Common myeloid progenitor, CD34-positive (primary cell): ENCODE measurements around the gene TMED6.

Source experiments
- CTCF ChIA-PET: fragments of 350-600 bp; sonication (Branson Sonifier 250); formaldehyde crosslinking; loops from one replicate; lab custom pipeline; 2021; ENCODE audit warnings: antibody characterized with exemption; lab: Charles Lee
- POLR2A ChIA-PET: fragments of 350-600 bp; sonication (Branson Sonifier 250); formaldehyde crosslinking; loops from one replicate; lab custom pipeline; 2021; ENCODE audit warnings: antibody characterized with exemption; lab: Charles Lee
- DNase-seq, 3 donors: peaks; one replicate each; pipeline versions ENCODE4 v3.0.0 to v3.0.0-alpha.2; 2013
- H3K27ac ChIP-seq, 2 experiments: 1 replicate in 1 of 2; 2 replicates in 1 of 2; pipeline ENCODE4 v1.7.0; 2013; ENCODE audit warnings: inconsistent platforms in 2 of 2, low read length in 2 of 2, mild to moderate bottlenecking in 2 of 2, low read depth in 1 of 2, moderate library complexity in 1 of 2; ENCODE audit not compliant: severe bottlenecking in 2 of 2, insufficient read depth in 1 of 2, poor library complexity in 1 of 2
- H3K27me3 ChIP-seq, 5 experiments: replicated peaks in 2 of 5; 1 replicate in 3 of 5; 2 replicates in 2 of 5; pipeline versions ENCODE4 v1.6.1 to v1.7.0; 2013; ENCODE audit warnings: low read length in 4 of 5, mild to moderate bottlenecking in 2 of 5, moderate library complexity in 2 of 5, inconsistent platforms in 1 of 5; ENCODE audit not compliant: insufficient read depth in 5 of 5, control insufficient read depth in 4 of 5
- H3K36me3 ChIP-seq, 4 experiments: 1 replicate in 2 of 4; 2 replicates in 2 of 4; pipeline versions ENCODE4 v1.6.1 to v1.7.0; 2013; ENCODE audit warnings: low read length in 3 of 4, control low read depth in 1 of 4, mild to moderate bottlenecking in 1 of 4; ENCODE audit not compliant: control insufficient read depth in 4 of 4, insufficient read depth in 4 of 4
- H3K4me1 ChIP-seq, 4 experiments: 1 replicate in 3 of 4; 2 replicates in 1 of 4; pipeline versions ENCODE4 v1.6.1 to v1.7.1; 2013; ENCODE audit warnings: low read length in 3 of 4, mild to moderate bottlenecking in 3 of 4, control low read depth in 1 of 4, inconsistent platforms in 1 of 4, moderate library complexity in 1 of 4; ENCODE audit not compliant: control insufficient read depth in 4 of 4, insufficient read depth in 4 of 4; ENCODE audit errors: control extremely low read depth in 1 of 4
- H3K4me3 ChIP-seq, 7 experiments: 1 replicate in 4 of 7; 2 replicates in 3 of 7; pipeline versions ENCODE4 v1.5.1 to v1.7.0; 2013; ENCODE audit warnings: mild to moderate bottlenecking in 7 of 7, low read length in 6 of 7, moderate library complexity in 6 of 7, inconsistent platforms in 2 of 7, low read depth in 2 of 7, control low read depth in 1 of 7; ENCODE audit not compliant: insufficient read depth in 4 of 7, control insufficient read depth in 1 of 7; ENCODE audit errors: extremely low read depth in 1 of 7
- H3K9me3 ChIP-seq, 5 experiments: 1 replicate in 4 of 5; 2 replicates in 1 of 5; pipeline versions ENCODE4 v1.6.1 to v1.7.1; 2013; ENCODE audit warnings: low read length in 4 of 5, mild to moderate bottlenecking in 2 of 5, inconsistent platforms in 1 of 5, low read depth in 1 of 5, moderate library complexity in 1 of 5; ENCODE audit not compliant: control insufficient read depth in 4 of 5, insufficient read depth in 2 of 5; ENCODE audit errors: control extremely low read depth in 1 of 5
- WGBS: methylation state at CpG from one replicate; pipeline ENCODE4 v1.1.5; 2013; ENCODE audit not compliant: insufficient coverage; 5-methylcytosine and 5-hydroxymethylcytosine counted together

Gene TMED6

GRCh38 chr16:69326172-69326873 is 25.3 kb downstream of the TMED6 start:
- Histone ChIP-seq H3K4me1 (peaks cover 0 to 48% (median 30%) of the 10 kb centered on the region in 4 experiments), H3K36me3 (peaks cover 13 to 68% (median 53%) of the 10 kb centered on the region in 4 experiments), H3K9me3 (no peaks in the 10 kb centered on the region), H3K27ac (no peak overlapping the region), H3K4me3 (no peak overlapping the region), H3K27me3 (no peaks in the 10 kb centered on the region)
- CTCF ChIA-PET, result interaction anchor here (0.8 to 7.8 kb wide), 4 partner anchors 9 to 175 kb away, joined by 3 to 28 read pairs (median 3); partner anchors contain the start of gene VPS4A
- POLR2A ChIA-PET, result no interaction called here
- DNase-seq, result no peak
- WGBS, result 91% methylated on average over 6 of the region's 7 CpGs

GRCh38 chr16:69325784-69326171 is 25.8 kb downstream of the TMED6 start:
- H3K4me3 ChIP-seq, result no peak overlapping the region
- peaks cover 15 to 73% (median 58%) of the 10 kb centered on the region in 4 experiments for H3K36me3 ChIP-seq
- POLR2A ChIA-PET, result no interaction called here
- WGBS, result 100% methylated on average over 4 of the region's 6 CpGs
- H3K9me3 ChIP-seq, result no peaks in the 10 kb centered on the region
- no peak overlapping the region for H3K27ac ChIP-seq
- DNase-seq, result no peak
- H3K4me1 ChIP-seq, result peaks cover 0 to 43% (median 26%) of the 10 kb centered on the region in 4 experiments
- no peaks in the 10 kb centered on the region for H3K27me3 ChIP-seq
- CTCF ChIA-PET, result interaction anchor here (1.0 to 7.8 kb wide), 3 partner anchors 12 to 175 kb away, joined by 3 to 28 read pairs (median 3); partner anchors contain the start of gene VPS4A

DNA sequence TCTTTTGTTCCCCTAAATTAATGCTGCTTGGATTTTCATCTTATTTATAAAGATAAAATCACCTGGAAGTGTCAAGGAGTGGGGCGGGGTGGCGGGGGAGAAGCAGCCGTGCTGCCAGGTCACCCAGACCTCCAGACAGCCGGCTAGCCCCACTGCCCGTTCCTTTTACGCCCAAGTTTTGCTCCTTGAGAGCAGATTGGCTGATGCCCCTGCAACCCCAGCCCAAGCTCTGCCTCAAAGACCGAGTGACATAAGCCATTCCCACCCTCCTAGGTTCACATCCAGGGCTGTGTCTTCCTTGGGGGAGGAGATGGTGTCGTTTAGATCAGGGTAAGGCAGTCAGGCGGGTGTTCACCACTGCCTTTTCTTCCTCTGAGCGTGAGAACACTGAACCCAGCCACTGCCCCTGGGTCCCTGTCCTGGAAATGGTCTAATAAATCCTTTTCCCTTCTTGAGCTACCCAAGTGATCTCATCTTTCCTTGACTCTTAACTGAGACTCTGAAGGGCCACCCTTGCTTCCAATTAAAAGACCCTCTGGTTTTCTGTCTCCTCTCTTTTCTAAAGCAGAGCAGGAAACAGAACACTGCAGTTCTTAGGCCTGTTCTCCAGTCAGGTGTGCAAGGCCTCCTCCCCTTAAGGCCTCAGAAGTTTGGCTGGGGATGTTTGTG is 26.9 kb downstream of the TMED6 start:
- no peaks in the 10 kb centered on the region for H3K27me3 ChIP-seq
- peaks cover 15 to 84% (median 69%) of the 10 kb centered on the region in 4 experiments for H3K36me3 ChIP-seq
- ChIA-PET CTCF (interaction anchor here (0.5 to 7.8 kb wide), 3 partner anchors 11 to 354 kb away, joined by 3 to 28 read pairs (median 3); partner anchors contain the start of gene VPS4A), POLR2A (no interaction called here)
- no peak overlapping the region for H3K4me3 ChIP-seq
- WGBS, result 95% methylated on average over 10 of the region's 10 CpGs
- H3K9me3 ChIP-seq, result no peaks in the 10 kb centered on the region
- peaks cover 0 to 39% (median 22%) of the 10 kb centered on the region in 4 experiments for H3K4me1 ChIP-seq
- no peak overlapping the region for H3K27ac ChIP-seq
- DNase-seq, result no peak

- Histone ChIP-seq H3K27me3 (no peaks in the 10 kb centered on the region), H3K27ac (no peak overlapping the region), H3K36me3 (peaks cover 16 to 90% (median 74%) of the 10 kb centered on the region in 4 experiments), H3K9me3 (no peaks in the 10 kb centered on the region), H3K4me3 (no peak overlapping the region), H3K4me1 (peaks cover 0 to 33% (median 16%) of the 10 kb centered on the region in 4 experiments)
- 94% methylated on average over 7 of the region's 8 CpGs for WGBS
- ChIA-PET CTCF (interaction anchor here (1.5 to 7.8 kb wide), 3 partner anchors 10 to 57 kb away, joined by 3 to 28 read pairs (median 5); partner anchors contain the start of gene VPS4A), POLR2A (no interaction called here)
- no peak for DNase-seq
Observed at GRCh38 chr16:69324013-69324531, 27.5 kb downstream of the TMED6 start.

DNA sequence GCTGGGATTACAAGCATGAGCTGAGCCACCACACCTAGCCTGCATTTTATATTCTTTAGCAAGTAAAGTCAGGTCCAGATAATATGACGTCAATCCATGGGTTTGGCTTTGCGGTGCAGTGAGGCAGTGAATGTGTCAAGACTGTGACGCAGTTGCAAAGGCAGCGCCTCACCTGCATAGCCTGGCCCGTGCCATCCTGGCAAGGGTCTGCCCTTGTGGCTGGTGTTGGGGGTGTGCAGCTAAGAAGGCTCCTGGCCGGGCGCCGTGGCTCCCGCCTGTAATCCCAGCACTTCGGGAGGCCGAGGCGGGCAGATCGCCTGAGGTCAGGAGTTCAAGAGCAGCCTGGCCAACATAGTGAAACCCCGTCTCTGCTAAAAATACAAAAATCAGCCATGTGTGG is 28.2 kb downstream of the TMED6 start:
- H3K36me3 ChIP-seq, result peaks cover 20 to 90% (median 78%) of the 10 kb centered on the region in 4 experiments
- H3K4me1 ChIP-seq, result peaks cover 0 to 26% (median 10%) of the 10 kb centered on the region in 4 experiments
- no peak for DNase-seq
- H3K27ac ChIP-seq, result no peak overlapping the region
- H3K4me3 ChIP-seq, result no peak overlapping the region
- 97% methylated on average over 11 of the region's 14 CpGs for WGBS
- ChIA-PET POLR2A (no interaction called here), CTCF (interaction anchor here (0.7 to 7.8 kb wide), 4 partner anchors 10 to 58 kb away, joined by 3 to 28 read pairs (median 4); partner anchors contain the start of gene VPS4A)
- no peaks in the 10 kb centered on the region for H3K27me3 ChIP-seq
- H3K9me3 ChIP-seq, result no peaks in the 10 kb centered on the region

DNA sequence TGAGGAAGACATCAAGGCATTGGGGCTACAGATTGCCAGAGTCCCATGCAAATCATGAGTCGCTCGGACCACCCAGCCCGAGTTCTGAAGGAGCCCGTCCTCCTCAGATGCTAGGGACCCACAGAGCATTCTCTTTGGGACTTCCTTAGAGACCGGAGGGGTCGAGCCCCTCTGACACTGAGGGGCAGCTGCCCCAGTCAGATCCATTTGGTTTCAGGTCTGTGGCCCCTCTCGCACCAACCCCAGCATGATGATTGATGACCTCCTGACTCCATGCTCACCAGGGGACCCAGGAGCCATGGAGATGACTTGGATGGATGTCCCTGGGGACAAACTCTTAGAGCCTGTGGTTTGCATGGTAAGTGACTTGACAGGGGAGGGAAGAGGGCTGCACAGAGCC is 29.2 kb downstream of the TMED6 start:
- POLR2A ChIA-PET, result no interaction called here
- H3K36me3 ChIP-seq, result peaks cover 24 to 87% (median 79%) of the 10 kb centered on the region in 4 experiments
- H3K27ac ChIP-seq, result no peak overlapping the region
- H3K4me3 ChIP-seq, result no peak overlapping the region
- peaks cover 0 to 15% (median 4%) of the 10 kb centered on the region in 4 experiments for H3K4me1 ChIP-seq
- no peak for DNase-seq
- H3K9me3 ChIP-seq, result no peaks in the 10 kb centered on the region
- H3K27me3 ChIP-seq, result no peaks in the 10 kb centered on the region
- CTCF ChIA-PET, result no interaction called here
- 92% methylated on average over 4 of the region's 7 CpGs for WGBS
